HepG2 (cell line): ENCODE results near the gene PPP4R4. TPM values are rescaled to one million over a fixed set of nuclear protein-coding genes. Genes with fewer than 3 reads are reported as not detected.

Experiments
- ATAC-seq: fragments of 200-7000 bp; cut with Tn5 transposase; 3 replicates; pipeline ENCODE4 v1.9.1; 2020; ENCODE audit warnings: mild to moderate bottlenecking, moderate library complexity
- BruUV-seq: library from RNA; stranded (reverse); fragments of 400-500 nt; replicated peaks from 2 replicates; lab custom pipeline; 2021; lab: Mats Ljungman, UMichigan
- CTCF ChIA-PET: fragments of 300-600 bp; formaldehyde crosslinking; extraction: SDS; loops from one replicate; lab custom pipeline; 2021; ENCODE audit warnings: low total read pairs, inconsistent platforms, low intra/inter-chr PET ratio; lab: Yijun Ruan, JAX
- POLR2A ChIA-PET: fragments of 350-600 bp; sonication (Branson Sonifier 250); formaldehyde crosslinking; loops from one replicate; lab custom pipeline; 2020; ENCODE audit warnings: antibody characterized with exemption, inconsistent platforms; lab: Yijun Ruan, JAX
- DNase-seq: peaks from one replicate; pipeline ENCODE4 v3.0.0-alpha.2; 2015; ENCODE audit warnings: low spot score
- FAIRE-seq: peaks from 3 replicates; lab custom pipeline; 2011; peaks lifted over from hg19 to GRCh38; lab: Jason Lieb, UNC
- H2AFZ ChIP-seq: one replicate; pipeline ENCODE4 v1.6.1; 2011; ENCODE audit warnings: low read length, inconsistent platforms
- H3K27ac ChIP-seq: fragments of 300-600 bp; 3 replicates; pipeline ENCODE4 v1.8.0; 2011; ENCODE audit warnings: mixed run types, mild to moderate bottlenecking, mixed read lengths, low read length, inconsistent platforms; ENCODE audit not compliant: insufficient read depth; ENCODE audit errors: extremely low read length
- H3K27me3 ChIP-seq, 2 experiments: fragments of 200-600 bp in 1 of 2; 2 replicates in 1 of 2; 3 replicates in 1 of 2; pipeline versions ENCODE4 v1.6.0 to v1.8.0; 2011; ENCODE audit warnings: low read length in 2 of 2, mild to moderate bottlenecking in 2 of 2, moderate library complexity in 2 of 2, inconsistent platforms in 1 of 2; ENCODE audit not compliant: insufficient read depth in 2 of 2, control insufficient read depth in 1 of 2
- H3K36me3 ChIP-seq, 2 experiments: fragments of 200-600 bp in 1 of 2; replicated peaks in 1 of 2; 2 replicates in 1 of 2; 3 replicates in 1 of 2; pipeline versions ENCODE4 v1.5.1 to v1.8.0; 2011; ENCODE audit warnings: low read length in 2 of 2, inconsistent platforms in 1 of 2; ENCODE audit not compliant: insufficient read depth in 2 of 2, control insufficient read depth in 1 of 2
- H3K4me1 ChIP-seq: 2 replicates; pipeline ENCODE4 v1.5.1; 2012; ENCODE audit warnings: low read length, inconsistent platforms; ENCODE audit not compliant: insufficient read depth
- H3K4me2 ChIP-seq: 2 replicates; pipeline ENCODE4 v1.6.0; 2011; ENCODE audit warnings: low read depth, low read length, inconsistent platforms
- H3K4me3 ChIP-seq, 3 experiments: fragments of 200-600 bp in 1 of 3; sonication (generic), shearing (Covaris generic) in 1 of 3; replicated peaks in 1 of 3; 2 replicates each; pipeline ENCODE4 v1.5.1; 2011 to 2016; ENCODE audit warnings: low read length in 3 of 3, inconsistent platforms in 2 of 3, low read depth in 2 of 3, mild to moderate bottlenecking in 2 of 3, control low read depth in 1 of 3, mixed read lengths in 1 of 3; ENCODE audit not compliant: insufficient read depth in 1 of 3
- H3K79me2 ChIP-seq: one replicate; pipeline ENCODE4 v1.6.1; 2011; ENCODE audit warnings: low read length, inconsistent platforms; ENCODE audit not compliant: insufficient read depth
- H3K9ac ChIP-seq: 2 replicates; pipeline ENCODE4 v1.6.0; 2011; ENCODE audit warnings: mild to moderate bottlenecking, low read depth, low read length, inconsistent platforms; ENCODE audit not compliant: insufficient read depth
- H3K9me3 ChIP-seq: 2 replicates; pipeline ENCODE4 v1.5.1; 2012; ENCODE audit warnings: mild to moderate bottlenecking, low read length
- H4K20me1 ChIP-seq: 2 replicates; pipeline ENCODE4 v1.6.0; 2011; ENCODE audit warnings: inconsistent platforms, mild to moderate bottlenecking, low read length, moderate library complexity; ENCODE audit not compliant: insufficient read depth
- ASH2L ChIP-seq: fragments of 300-600, 200-600 bp; sonication (generic); IDR thresholded peaks from 2 replicates; pipeline ENCODE4 v1.7.0; 2017; ENCODE audit warnings: low read depth, mild to moderate bottlenecking, moderate library complexity, mixed read lengths, low read length; ENCODE audit not compliant: insufficient read length
- HMGXB4 ChIP-seq, 2 experiments: sonication (generic) in 1 of 2; formaldehyde crosslinking in 1 of 2; IDR thresholded peaks; 2 replicates each; pipeline versions ENCODE4 v1.4.0 to v1.6.1; 2018 to 2020; ENCODE audit warnings: missing genetic modification reagents in 2 of 2, borderline replicate concordance in 1 of 2, low read depth in 1 of 2, mild to moderate bottlenecking in 1 of 2, missing biosample characterization in 1 of 2
- HNF1A ChIP-seq, 2 experiments: sonication (generic) in 1 of 2; formaldehyde crosslinking in 1 of 2; IDR thresholded peaks; 2 replicates each; pipeline versions ENCODE4 v1.4.0 to v1.6.1; 2016 to 2020; ENCODE audit warnings: borderline replicate concordance in 1 of 2, low read depth in 1 of 2, mild to moderate bottlenecking in 1 of 2, missing genetic modification reagents in 1 of 2
- KDM2A ChIP-seq: sonication (generic); formaldehyde crosslinking; IDR thresholded peaks from 2 replicates; pipeline ENCODE4 v1.4.0; 2020; ENCODE audit warnings: low read depth, missing genetic modification reagents, borderline replicate concordance
- KDM6A ChIP-seq: IDR thresholded peaks from 2 replicates; pipeline ENCODE4 v1.6.1; 2016; ENCODE audit warnings: low read depth
- MTA3 ChIP-seq: sonication (generic); formaldehyde crosslinking; IDR thresholded peaks from 2 replicates; pipeline ENCODE4 v1.4.0; 2020; ENCODE audit warnings: missing genetic modification reagents
- MYNN ChIP-seq: sonication (generic); formaldehyde crosslinking; IDR thresholded peaks from 2 replicates; pipeline ENCODE4 v1.4.0; 2020; ENCODE audit warnings: mild to moderate bottlenecking, low read depth, missing genetic modification reagents
- MZF1 ChIP-seq: sonication (generic); formaldehyde crosslinking; IDR thresholded peaks from 2 replicates; pipeline ENCODE4 v1.8.1; 2023; ENCODE audit warnings: mild to moderate bottlenecking, missing genetic modification reagents, borderline replicate concordance
- SSRP1 ChIP-seq: IDR thresholded peaks from 2 replicates; pipeline ENCODE4 v1.6.1; 2016; ENCODE audit warnings: control low read depth
- ZMYM2 ChIP-seq: sonication (generic); formaldehyde crosslinking; IDR thresholded peaks from 2 replicates; pipeline ENCODE4 v1.8.0; 2022; ENCODE audit warnings: mild to moderate bottlenecking, missing genetic modification reagents
- ZNF10 ChIP-seq: sonication (generic); formaldehyde crosslinking; IDR thresholded peaks from 2 replicates; pipeline ENCODE4 v1.4.0; 2020; ENCODE audit warnings: mild to moderate bottlenecking, low read depth, missing genetic modification reagents, borderline replicate concordance
- ZNF224 ChIP-seq: sonication (generic); formaldehyde crosslinking; IDR thresholded peaks from 2 replicates; pipeline ENCODE4 v1.5.0; 2020; ENCODE audit warnings: mild to moderate bottlenecking, missing genetic modification reagents
- ZNF282 ChIP-seq: fragments of 450-650 bp; IDR thresholded peaks from 2 replicates; pipeline ENCODE4 v1.6.1; 2018; ENCODE audit not compliant: partially characterized antibody
- ZNF546 ChIP-seq: sonication (generic); formaldehyde crosslinking; conservative IDR thresholded peaks from 2 replicates; pipeline ENCODE4 v1.8.1; 2023; ENCODE audit warnings: mild to moderate bottlenecking, missing genetic modification reagents
- ZNF605 ChIP-seq: sonication (generic); formaldehyde crosslinking; IDR thresholded peaks from 2 replicates; pipeline ENCODE4 v1.8.0; 2022; ENCODE audit warnings: mild to moderate bottlenecking, missing genetic modification reagents
- ZNF850 ChIP-seq: sonication (generic); formaldehyde crosslinking; conservative IDR thresholded peaks from 2 replicates; pipeline ENCODE4 v1.9.0; 2021; ENCODE audit warnings: mild to moderate bottlenecking, missing genetic modification reagents
- ZSCAN20 ChIP-seq: sonication (generic); formaldehyde crosslinking; IDR thresholded peaks from 2 replicates; pipeline ENCODE4 v1.4.0; 2020; ENCODE audit warnings: missing genetic modification reagents, mild to moderate bottlenecking, borderline replicate concordance
- WGBS: methylation state at CpG from one replicate; pipeline ENCODE4 v1.1.6; 2017; ENCODE audit warnings: low lambda C conversion rate; 5-methylcytosine and 5-hydroxymethylcytosine counted together
- in situ Hi-C: cut with HindIII; loops from 2 replicates; pipeline ENCODE4 v1.10.0; 2017; ENCODE audit warnings: low pct_unique_long_range_greater_than_20kb; ENCODE audit not compliant: extremely low pct_ligation_motif_present
- intact Hi-C: fragments of 100-400 bp; cut with micrococcal nuclease; formaldehyde crosslinking; loops from one replicate; pipeline ENCODE4 v1.10.0; 2022; ENCODE audit not compliant: unreplicated experiment
- polyA plus RNA-seq, 8 experiments: library from polyadenylated mRNA; depleted of rRNA in 3 of 8; stranded (reverse) in 7 of 8; unstranded in 1 of 8; fragments of >200 nt; fragmentation: Illumina TruSeq in 4 of 8; extraction: Trizol in 4 of 8; gene quantifications; 2 replicates each; pipeline versions ENCODE4 v1.2.1 to v1.2.3, GENCODE V29; 2011 to 2016; ENCODE audit warnings: low read depth in 4 of 8, missing spikeins in 1 of 8, mixed read lengths in 1 of 8; ENCODE audit not compliant: insufficient read depth in 1 of 8
- total RNA-seq, 5 experiments: library from RNA; depleted of rRNA; stranded (reverse); fragments of >200 nt; fragmentation: Illumina TruSeq; extraction: Trizol; gene quantifications; 2 replicates each; pipeline ENCODE4 v1.2.3, GENCODE V29; 2016; ENCODE audit warnings: low read depth in 1 of 5

PPP4R4 gene
- total and polyA plus RNA-seq, 2 of the 13 experiments (the other 11 are each of a cell fraction or from before 2014, with no cell fraction given): 9.5 to 19.8 TPM

DNA sequence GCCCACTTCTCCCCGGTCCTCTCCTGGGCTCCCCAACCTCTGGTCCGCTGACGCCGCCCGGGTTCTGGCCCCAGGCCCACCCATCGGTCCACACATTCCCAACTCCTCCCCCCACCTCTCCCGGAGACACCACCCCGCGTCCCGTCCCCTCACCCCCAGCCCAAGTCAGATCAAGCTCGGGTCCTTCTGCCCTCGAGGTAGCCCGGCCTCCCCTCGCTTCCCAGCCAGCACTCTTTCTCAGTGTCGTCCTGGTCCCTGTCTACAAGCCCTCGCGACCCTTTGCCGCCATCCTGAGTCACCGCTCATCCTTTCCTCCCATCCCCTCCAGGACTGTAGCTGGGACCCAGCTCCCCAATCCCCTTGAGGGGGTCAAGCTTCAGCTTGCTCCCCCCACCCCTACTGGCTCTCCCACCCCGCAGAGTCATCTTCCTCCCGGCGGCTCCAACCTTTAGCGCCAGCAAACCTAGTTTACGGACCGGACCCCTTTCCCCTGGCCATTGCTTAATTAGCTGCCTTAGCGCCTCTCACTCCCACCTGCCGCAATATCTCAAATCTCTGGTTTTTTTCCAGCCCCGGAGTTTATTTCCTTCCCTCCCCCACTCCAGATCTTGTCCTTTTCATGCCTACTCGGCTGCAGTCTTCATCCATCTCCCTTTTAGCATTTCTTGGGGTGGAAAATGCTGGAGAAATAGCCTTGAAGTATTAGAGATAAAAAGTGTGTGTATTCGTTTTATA, 1.1 kb downstream of the PPP4R4 start:
- intact Hi-C loops: no loop called here
- FAIRE-seq (no peak), ATAC-seq (peak; percentile 69), DNase-seq (no peak)
- Histone ChIP-seq H3K27ac (peak overlapping the region; percentile 35), H3K9ac (peak overlapping the region; percentile 61; the same call in 1 of the 2 replicates), H2AFZ (peak overlapping the region; percentile 35), H3K4me3 (peak overlapping the region; percentile 80 to 86 (median 84)), H3K9me3 (no peaks in the 10 kb centered on the region), H3K27me3 (peaks cover 0 to 7% of the 10 kb centered on the region in 2 experiments; a peak in 3 of 5 replicates), H3K4me1 (peaks cover 56% of the 10 kb centered on the region), H4K20me1 (no peaks in the 10 kb centered on the region), H3K4me2 (peak overlapping the region; percentile 78), H3K79me2 (peaks cover 11% of the 10 kb centered on the region), H3K36me3 (no peaks in the 10 kb centered on the region)
- under 1% methylated on average over 29 of the region's 30 CpGs for WGBS
- no TSS peak for BruUV-seq
- in situ Hi-C loops: no loop called here
- POLR2A ChIA-PET: interaction anchor here (0.6 to 3.8 kb wide), 6 partner anchors 94 to 216 kb away, joined by 3 to 37 read pairs (median 5); partner anchors contain the start of genes DDX24, IFI27L1, SERPINA10 and SERPINA6
- CTCF ChIA-PET: no interaction called here
- TF ChIP-seq MTA3 (CRISPR knock-in tag) (no peak), ASH2L (peak; percentile 4), KDM2A (peak; percentile 20; the same call in 1 of the 2 replicates), ZMYM2 (CRISPR knock-in tag) (no peak), ZNF224 (CRISPR knock-in tag) (no peak), MZF1 (no peak), ZNF546 (no peak), ZNF605 (no peak), ZSCAN20 (CRISPR knock-in tag) (no peak), ZNF10 (no peak), ZNF282 (no peak), HNF1A (IDR thresholded peaks at IDR 0.05; ENCODE audit: low read depth) (no peak), HNF1A (CRISPR knock-in tag; IDR thresholded peaks at IDR 0.05; ENCODE audit: borderline replicate concordance) (no peak), KDM6A (CRISPR knock-in tag) (no peak), MYNN (CRISPR knock-in tag) (no peak), HMGXB4 (CRISPR knock-in tag; IDR thresholded peaks at IDR 0.05; ENCODE audit: borderline replicate concordance in 1 of 2, low read depth in 1 of 2) (peak in 1 of 2 experiments; percentile 26; a peak in 1 of 4 replicates), SSRP1 (no peak), ZNF850 (no peak)
